DND-41 (cell line): Measurements from ENCODE around the gene SLFN12L.
A peak's percentile ranks its signal among the peaks of the same experiment; 100 is the strongest.
"Not testable (repeated sequence)": the region's sequence is repeated elsewhere in the genome, so short reads cannot be mapped to it uniquely, and the experiment has no call there.

Source experiments
- ATAC-seq: fragments of 200-7000 bp; cut with Tn5 transposase; 3 replicates; pipeline ENCODE4 v1.9.1; 2021; ENCODE audit warnings: low read depth; ENCODE audit not compliant: insufficient read depth
- DNase-seq: peaks from one replicate; pipeline ENCODE4 v3.0.0-alpha.2; 2020
- H2AFZ ChIP-seq: 2 replicates; pipeline ENCODE4 v1.6.0; 2012; ENCODE audit warnings: low read depth, low read length
- H3K27ac ChIP-seq: 2 replicates; pipeline ENCODE4 v1.5.1; 2012; ENCODE audit warnings: low read length, inconsistent platforms
- H3K27me3 ChIP-seq: fragments of 200-600 bp; sonication (generic); 2 replicates; pipeline ENCODE4 v1.6.0; 2012; ENCODE audit warnings: low read length, mild to moderate bottlenecking, inconsistent platforms; ENCODE audit not compliant: insufficient read depth, poor library complexity
- H3K36me3 ChIP-seq: 2 replicates; pipeline ENCODE4 v1.5.1; 2012; ENCODE audit warnings: low read length, inconsistent platforms; ENCODE audit not compliant: insufficient read depth
- H3K4me1 ChIP-seq: 2 replicates; pipeline ENCODE4 v1.5.1; 2012; ENCODE audit warnings: mild to moderate bottlenecking, low read length; ENCODE audit not compliant: insufficient read depth
- H3K4me2 ChIP-seq: 2 replicates; pipeline ENCODE4 v1.6.0; 2012; ENCODE audit warnings: mild to moderate bottlenecking, moderate library complexity, low read length, inconsistent platforms; ENCODE audit not compliant: insufficient read depth
- H3K4me3 ChIP-seq, 2 experiments: fragments of 200-600 bp in 1 of 2; shearing (Covaris generic) in 1 of 2; 2 replicates each; pipeline ENCODE4 v1.5.1; 2012 to 2016; ENCODE audit warnings: inconsistent platforms in 2 of 2, low read length in 2 of 2, mild to moderate bottlenecking in 2 of 2, low read depth in 1 of 2, moderate library complexity in 1 of 2
- H3K79me2 ChIP-seq: 2 replicates; pipeline ENCODE4 v1.6.0; 2012; ENCODE audit warnings: low read length, inconsistent platforms; ENCODE audit not compliant: insufficient read depth
- H3K9ac ChIP-seq: 2 replicates; pipeline ENCODE4 v1.6.0; 2012; ENCODE audit warnings: low read depth, mild to moderate bottlenecking, inconsistent platforms, low read length, moderate library complexity
- H3K9me3 ChIP-seq: 2 replicates; pipeline ENCODE4 v1.5.1; 2012; ENCODE audit warnings: low read length, moderate library complexity, mild to moderate bottlenecking, inconsistent platforms; ENCODE audit not compliant: insufficient read depth, severe bottlenecking
- H4K20me1 ChIP-seq: 2 replicates; pipeline ENCODE4 v1.6.0; 2012; ENCODE audit warnings: low read length; ENCODE audit not compliant: insufficient read depth
- CTCF ChIP-seq: IDR thresholded peaks from 2 replicates; pipeline ENCODE4 v1.5.1; 2012; ENCODE audit warnings: borderline replicate concordance, low read length, moderate library complexity, mild to moderate bottlenecking; ENCODE audit not compliant: poor library complexity, severe bottlenecking; ENCODE audit errors: extremely low read depth
- EZH2 ChIP-seq: IDR thresholded peaks from 3 replicates; pipeline ENCODE4 v1.6.1; 2012; ENCODE audit warnings: borderline replicate concordance, low read depth, mild to moderate bottlenecking, moderate library complexity, low read length, inconsistent platforms; ENCODE audit not compliant: severe bottlenecking

The SLFN12L gene

GRCh38 chr17:35540589-35541404 lies 3.3 kb upstream of the SLFN12L start:
- no peaks in the 10 kb centered on the region for H4K20me1 ChIP-seq
- H2AFZ ChIP-seq: peak overlapping the region; percentile 70
- TF ChIP-seq CTCF: no peak
- TF ChIP-seq EZH2: no peak
- H3K4me1 ChIP-seq: peaks cover 80% of the 10 kb centered on the region
- H3K4me3 ChIP-seq: peak overlapping the region; percentile 4 to 52; a peak in 3 of 4 replicates
- H3K36me3 ChIP-seq: no peaks in the 10 kb centered on the region
- DNase-seq (peak; percentile 61), ATAC-seq (peak; percentile 41)
- H3K9me3 ChIP-seq: no peaks in the 10 kb centered on the region
- peak overlapping the region; percentile 96 for H3K27ac ChIP-seq
- peak overlapping the region; percentile 67 for H3K4me2 ChIP-seq
- H3K79me2 ChIP-seq: peaks cover 43% of the 10 kb centered on the region
- peak overlapping the region; percentile 77 for H3K9ac ChIP-seq
- no peaks in the 10 kb centered on the region for H3K27me3 ChIP-seq

- H3K4me3 ChIP-seq: peak overlapping the region in 1 of 2 experiments; percentile 35; a peak in 2 of 4 replicates
- H3K27me3 ChIP-seq: no peaks in the 10 kb centered on the region
- TF ChIP-seq EZH2 (no peak), CTCF (no peak)
- ATAC-seq (no peak), DNase-seq (peak; percentile 22)
- H3K79me2 ChIP-seq: peaks cover 54% of the 10 kb centered on the region
- H2AFZ ChIP-seq: peak overlapping the region; percentile 54
- H3K36me3 ChIP-seq: peaks cover 3% of the 10 kb centered on the region; the same call in 1 of the 2 replicates
- peak overlapping the region; percentile 77 for H3K9ac ChIP-seq
- H3K4me2 ChIP-seq: peak overlapping the region; percentile 67
- H3K27ac ChIP-seq: peak overlapping the region; percentile 96
- no peaks in the 10 kb centered on the region for H3K9me3 ChIP-seq
- peaks cover 92% of the 10 kb centered on the region for H3K4me1 ChIP-seq
- H4K20me1 ChIP-seq: no peaks in the 10 kb centered on the region
These were observed 2.2 kb upstream of the SLFN12L start for GRCh38 chr17:35539659-35540026.

- peaks cover 95% of the 10 kb centered on the region for H3K4me1 ChIP-seq
- no peaks in the 10 kb centered on the region for H3K27me3 ChIP-seq
- peak; percentile 17 for ATAC-seq
- 0 out of 2 replicates have a peak overlapping the region, but pooled peaks have one; percentile 6 for H2AFZ ChIP-seq
- peak overlapping the region; percentile 26 to 58 for H3K4me3 ChIP-seq
- DNase-seq: peak; percentile 58
- peak overlapping the region; percentile 96 for H3K27ac ChIP-seq
- H3K4me2 ChIP-seq: peak overlapping the region; percentile 67
- H3K9me3 ChIP-seq: no peaks in the 10 kb centered on the region
- H3K79me2 ChIP-seq: peaks cover 79% of the 10 kb centered on the region
- peak overlapping the region; percentile 77 for H3K9ac ChIP-seq
- peaks cover 11% of the 10 kb centered on the region for H4K20me1 ChIP-seq
- TF ChIP-seq EZH2 (no peak), CTCF (no peak)
- peaks cover 3% of the 10 kb centered on the region; the same call in 1 of the 2 replicates for H3K36me3 ChIP-seq
These were observed 760 bp downstream of the SLFN12L start for GRCh38 chr17:35536664-35537171.

- DNase-seq: peak; percentile 53
- Histone ChIP-seq H3K27ac (peak overlapping the region; percentile 96), H3K9ac (peak overlapping the region; percentile 77), H4K20me1 (peaks cover 14% of the 10 kb centered on the region), H3K4me1 (peaks cover 95% of the 10 kb centered on the region), H3K79me2 (peaks cover 85% of the 10 kb centered on the region), H3K4me2 (peak overlapping the region; percentile 67), H3K4me3 (peak overlapping the region; percentile 26 to 58; a peak in 3 of 4 replicates)
- not testable (repeated sequence) for H2AFZ ChIP-seq, H3K27me3 ChIP-seq, ATAC-seq, H3K36me3 ChIP-seq, H3K9me3 ChIP-seq
These were observed 2.1 kb downstream of the SLFN12L start for GRCh38 chr17:35535406-35535805.
